K562 (cell line): ENCODE data around the gene S100A4. TPM values are rescaled to one million over a fixed set of nuclear protein-coding genes. Genes with fewer than 3 reads are reported as not detected.
A peak's percentile ranks its signal among the peaks of the same experiment; 100 is the strongest.

Experiments used
- ATAC-seq: fragments of 200-7000 bp; cut with Tn5 transposase; 3 replicates; pipeline ENCODE4 v1.9.1; 2020; ENCODE audit warnings: moderate library complexity
- BruUV-seq: library from RNA; stranded (reverse); fragments of 400-500 nt; replicated peaks from 2 replicates; lab custom pipeline; 2021; lab: Mats Ljungman, UMichigan
- CTCF ChIA-PET: fragments of 300-600 bp; formaldehyde crosslinking; extraction: SDS; loops from one replicate; lab custom pipeline; 2021; ENCODE audit warnings: low intra/inter-chr PET ratio; lab: Yijun Ruan, JAX
- POLR2A ChIA-PET: fragments of 300-600, 350-650 bp; sonication (Branson Sonifier 250); formaldehyde crosslinking; extraction: SDS; loops from one replicate; lab custom pipeline; 2021; ENCODE audit warnings: antibody characterized with exemption, inconsistent platforms; lab: Yijun Ruan, JAX
- DNase-seq, 4 experiments: peaks; one replicate each; pipeline versions ENCODE4 v3.0.0 to v3.0.0-alpha.2; 2011 to 2018; ENCODE audit warnings: low spot score in 3 of 4, mixed read lengths in 3 of 4; ENCODE audit errors: extremely low read depth in 1 of 4
- FAIRE-seq: peaks from 2 replicates; lab custom pipeline; 2011; peaks lifted over from hg19 to GRCh38; lab: Jason Lieb, UNC
- H2AFZ ChIP-seq: 2 replicates; pipeline ENCODE4 v1.6.0; 2011; ENCODE audit warnings: low read depth, low read length, control low read depth, inconsistent platforms
- H3K27ac ChIP-seq: fragments of 200-600 bp; 3 replicates; pipeline ENCODE4 v1.8.0; 2011; ENCODE audit warnings: low read depth, mild to moderate bottlenecking, control low read depth, inconsistent platforms, low read length, moderate library complexity, mixed read lengths; ENCODE audit errors: extremely low read depth
- H3K27me3 ChIP-seq, 2 experiments: fragments of 300-600 bp in 1 of 2; 2 replicates in 1 of 2; 3 replicates in 1 of 2; pipeline versions ENCODE4 v1.6.0 to v1.8.0; 2011; ENCODE audit warnings: inconsistent platforms in 2 of 2, low read length in 2 of 2, mild to moderate bottlenecking in 1 of 2, mixed read lengths in 1 of 2, moderate library complexity in 1 of 2; ENCODE audit not compliant: control insufficient read depth in 2 of 2, insufficient read depth in 2 of 2
- H3K36me3 ChIP-seq: fragments of 300-600 bp; 3 replicates; pipeline ENCODE4 v1.8.0; 2011; ENCODE audit warnings: mild to moderate bottlenecking, low read length, inconsistent platforms; ENCODE audit not compliant: control insufficient read depth, insufficient read depth
- H3K4me1 ChIP-seq, 2 experiments: fragments of 200-600 bp in 1 of 2; replicated peaks in 1 of 2; 2 replicates in 1 of 2; 3 replicates in 1 of 2; pipeline versions ENCODE4 v1.5.1 to v1.8.0; 2011; ENCODE audit warnings: inconsistent platforms in 2 of 2, low read length in 2 of 2, mild to moderate bottlenecking in 1 of 2, mixed read lengths in 1 of 2, moderate library complexity in 1 of 2; ENCODE audit not compliant: control insufficient read depth in 2 of 2, insufficient read depth in 2 of 2
- H3K4me2 ChIP-seq: 2 replicates; pipeline ENCODE4 v1.6.1; 2011; ENCODE audit warnings: low read length, control low read depth, inconsistent platforms, mixed read lengths; ENCODE audit not compliant: insufficient read depth
- H3K4me3 ChIP-seq: fragments of 200-600 bp; sonication (generic), shearing (Covaris generic); 2 replicates; pipeline ENCODE4 v1.5.1; 2016; ENCODE audit warnings: control low read depth, inconsistent platforms
- H3K79me2 ChIP-seq: fragments of 200-600 bp; 3 replicates; pipeline ENCODE4 v1.8.0; 2011; ENCODE audit warnings: low read length, inconsistent platforms; ENCODE audit not compliant: control insufficient read depth, insufficient read depth
- H3K9ac ChIP-seq, 2 experiments: 2 replicates each; pipeline versions ENCODE4 v1.6.0 to v1.6.1; 2011; ENCODE audit warnings: low read depth in 2 of 2, low read length in 2 of 2, control low read depth in 1 of 2, inconsistent platforms in 1 of 2, mild to moderate bottlenecking in 1 of 2, mixed read lengths in 1 of 2; ENCODE audit not compliant: insufficient read depth in 1 of 2
- H3K9me1 ChIP-seq: one replicate; pipeline ENCODE4 v1.6.0; 2011; ENCODE audit warnings: inconsistent platforms, mild to moderate bottlenecking, low read length, moderate library complexity; ENCODE audit not compliant: control insufficient read depth, insufficient read depth
- H3K9me3 ChIP-seq: replicated peaks from 2 replicates; pipeline ENCODE4 v1.5.1; 2011; ENCODE audit warnings: low read depth, low read length, inconsistent platforms; ENCODE audit not compliant: control insufficient read depth, insufficient read depth
- H4K20me1 ChIP-seq: replicated peaks from 2 replicates; pipeline ENCODE4 v1.6.1; 2011; ENCODE audit warnings: low read length, inconsistent platforms, mixed read lengths; ENCODE audit not compliant: control insufficient read depth, insufficient read depth
- AFF1 ChIP-seq, 2 experiments: fragments of 450-650 bp; IDR thresholded peaks; 2 replicates each; pipeline ENCODE4 v1.6.1; 2018; ENCODE audit warnings: mild to moderate bottlenecking in 2 of 2, low read depth in 1 of 2; ENCODE audit not compliant: partially characterized antibody in 2 of 2
- CHCHD3 ChIP-seq: fragments of 250-450 bp; sonication (Bioruptor Pico); IDR thresholded peaks from 2 replicates; pipeline ENCODE4 v2.1.2; 2022; ENCODE audit warnings: mild to moderate bottlenecking
- DEAF1 ChIP-seq: fragments of 450-650 bp; formaldehyde crosslinking; IDR thresholded peaks from 2 replicates; pipeline ENCODE4 v1.4.0; 2020; ENCODE audit warnings: mild to moderate bottlenecking, moderate library complexity
- DIDO1 ChIP-seq: fragments of 450-650 bp; IDR thresholded peaks from 2 replicates; pipeline ENCODE4 v1.6.1; 2016; ENCODE audit warnings: low read depth, missing biosample characterization, missing genetic modification characterization
- EZH2 ChIP-seq: IDR thresholded peaks from 2 replicates; pipeline ENCODE4 v1.6.1; 2012; ENCODE audit warnings: low read depth, mild to moderate bottlenecking, inconsistent platforms, low read length, borderline replicate concordance
- HDGF ChIP-seq: fragments of 450-650 bp; IDR thresholded peaks from 2 replicates; pipeline ENCODE4 v1.6.1; 2016
- HEY1 ChIP-seq: fragments of 250-450 bp; sonication (Bioruptor Pico); IDR thresholded peaks from 2 replicates; pipeline ENCODE4 v1.5.0; 2020; ENCODE audit warnings: mild to moderate bottlenecking, moderate library complexity, borderline replicate concordance
- MTA3 ChIP-seq: fragments of 450-650 bp; formaldehyde crosslinking; IDR thresholded peaks from 2 replicates; pipeline ENCODE4 v1.6.1; 2017; ENCODE audit warnings: mild to moderate bottlenecking, borderline replicate concordance
- NCOR1 ChIP-seq: fragments of 450-650 bp; IDR thresholded peaks from 2 replicates; pipeline ENCODE4 v1.6.1; 2016; ENCODE audit warnings: mild to moderate bottlenecking, moderate library complexity
- RAD51 ChIP-seq: fragments of 450-650 bp; IDR thresholded peaks from 2 replicates; pipeline ENCODE4 v1.7.1; 2016; ENCODE audit warnings: low read depth, mild to moderate bottlenecking, borderline replicate concordance
- RBFOX2 ChIP-seq: fragments of 200-400 bp; formaldehyde crosslinking; IDR thresholded peaks from 2 replicates; pipeline ENCODE4 v1.6.1; 2017; ENCODE audit warnings: low read depth, mild to moderate bottlenecking, low read length, moderate library complexity
- SIN3B ChIP-seq: fragments of 450-650 bp; IDR thresholded peaks from 2 replicates; pipeline ENCODE4 v1.6.1; 2017; ENCODE audit warnings: low read depth, mild to moderate bottlenecking, moderate library complexity
- TCFL5 ChIP-seq: fragments of 250-450 bp; sonication (Bioruptor Pico); conservative IDR thresholded peaks from 2 replicates; pipeline ENCODE4 v1.6.1; 2021; ENCODE audit warnings: mild to moderate bottlenecking, moderate library complexity, matching md5 sums
- TEAD2 ChIP-seq: fragments of 450-650 bp; IDR thresholded peaks from 2 replicates; pipeline ENCODE4 v1.6.1; 2016; ENCODE audit warnings: missing genetic modification characterization, control low read depth, missing compliant biosample characterization
- TFAM ChIP-seq: fragments of 250-450 bp; sonication (Bioruptor Pico); conservative IDR thresholded peaks from 2 replicates; pipeline ENCODE4 v1.5.0; 2021; ENCODE audit warnings: mild to moderate bottlenecking, moderate library complexity
- ZNF124 ChIP-seq: sonication (generic); formaldehyde crosslinking; IDR thresholded peaks from 2 replicates; pipeline ENCODE4 v1.8.1; 2022; ENCODE audit warnings: missing genetic modification reagents
- ZNF146 ChIP-seq: IDR thresholded peaks from one replicate; pipeline ENCODE4 v1.6.1; 2018; ENCODE audit warnings: missing compliant biosample characterization; ENCODE audit not compliant: unreplicated experiment
- WGBS: fragments of 100-300 bp; shearing (Covaris generic); methylation state at CpG from one replicate; pipeline ENCODE4 v1.1.6; 2016; ENCODE audit warnings: low coverage, mixed read lengths; ENCODE audit not compliant: insufficient coverage; ENCODE audit errors: missing lambda C conversion rate; 5-methylcytosine and 5-hydroxymethylcytosine counted together
- in situ Hi-C: fragments of 300-500 bp; cut with MboI; formaldehyde crosslinking; loops from 4 replicates; pipeline ENCODE4 v1.15.0; 2018; ENCODE audit warnings: inconsistent platforms, mixed read lengths
- intact Hi-C: fragments of 100-400 bp; cut with micrococcal nuclease; formaldehyde crosslinking; loops from 2 replicates; pipeline ENCODE4 v1.14.2; 2022
- polyA plus RNA-seq, 8 experiments: library from polyadenylated mRNA; depleted of rRNA in 4 of 8; stranded (reverse) in 5 of 8; unstranded in 3 of 8; fragments of >200 nt; fragmentation: Nextera tagmentation in 2 of 8; fragmentation: Illumina TruSeq in 1 of 8; extraction: Ambion mirVana in 2 of 8; extraction: Trizol in 1 of 8; gene quantifications; 2 replicates each; pipeline versions ENCODE4 v1.2.1 to v1.2.3, GENCODE V29; 2011 to 2014; ENCODE audit warnings: inconsistent platforms in 1 of 8, missing spikeins in 1 of 8
- total RNA-seq, 7 experiments: library from RNA; depleted of rRNA in 6 of 7; stranded (reverse); fragments of >200 nt in 6 of 7; fragmentation: Illumina TruSeq in 2 of 7; extraction: Trizol in 2 of 7; gene quantifications; 2 replicates each; pipeline versions ENCODE4 v1.2.1 to v1.2.3, GENCODE V29; 2011 to 2021; ENCODE audit warnings: low replicate concordance in 1 of 7

S100A4 gene
- total and polyA plus RNA-seq, 9 of the 15 experiments (the other 6 are each of a cell fraction or from before 2014, with no cell fraction given) = 3.7 to 20.1 (median 11.2) TPM

- intact Hi-C loops = loop anchor here (5.0 kb wide), 1 partner anchor 97 kb away; the partner anchor contains the start of gene CHTOP
- H3K4me3 ChIP-seq = no peak overlapping the region
- no peaks in the 10 kb centered on the region for H3K9me1 ChIP-seq
- H3K79me2 ChIP-seq = no peaks in the 10 kb centered on the region; the same call in 2 of the 3 replicates
- no peak overlapping the region for H3K27ac ChIP-seq
- no TSS peak for BruUV-seq
- H2AFZ ChIP-seq = no peak overlapping the region
- CTCF ChIA-PET = interaction anchor here (0.7 kb wide), 1 partner anchor 37 kb away, joined by 3 read pairs; no protein-coding TSS in a partner anchor
- FAIRE-seq = no peak
- no peaks in the 10 kb centered on the region for H3K36me3 ChIP-seq
- no peak for TF ChIP-seq TFAM (CRISPR knock-in tag)
- no peak for TF ChIP-seq NCOR1
- no peak for TF ChIP-seq SIN3B
- no peak for TF ChIP-seq DEAF1 (CRISPR knock-in tag)
- TF ChIP-seq ZNF146 (CRISPR knock-in tag) = no peak
- TF ChIP-seq ZNF124 (CRISPR knock-in tag) = no peak
- TF ChIP-seq TEAD2 (tag) = no peak
- no peak for TF ChIP-seq AFF1 (IDR thresholded peaks at IDR 0.05; ENCODE audit: low read depth in 1 of 2, partially characterized antibody in 2 of 2)
- TF ChIP-seq HEY1 (CRISPR knock-in tag) = no peak
- TF ChIP-seq CHCHD3 = no peak
- TF ChIP-seq MTA3 = no peak
- no peak for TF ChIP-seq DIDO1 (tag)
- no peak for TF ChIP-seq TCFL5
- TF ChIP-seq EZH2 = no peak
- no peak for TF ChIP-seq HDGF
- TF ChIP-seq RAD51 = no peak
- TF ChIP-seq RBFOX2 = no peak
- TF ChIP-seq, all 486 proteins: peak for 0
- Histone ChIP-seq H3K4me1 (peaks cover 47 to 52% of the 10 kb centered on the region in 2 experiments), H3K27me3 (no peaks in the 10 kb centered on the region), H3K4me2 (peak overlapping the region; percentile 65; the same call in 1 of the 2 replicates), H3K9ac (0 out of 4 replicates have a peak overlapping the region, but pooled peaks of 1 of the 2 experiments have one; percentile 82), H4K20me1 (no peaks in the 10 kb centered on the region), H3K9me3 (no peaks in the 10 kb centered on the region)
- 80% methylated on average over 3 of the region's 3 CpGs for WGBS
- ATAC-seq (no peak), DNase-seq (peak in 1 of 4 experiments; percentile 2)
- POLR2A ChIA-PET = interaction anchor here (0.7 to 1.2 kb wide), 3 partner anchors 9 to 15 kb away, joined by 3 to 5 read pairs (median 4); partner anchors contain the start of gene S100A4
- in situ Hi-C loops = loop anchor here (5.0 kb wide), 1 partner anchor 32 kb away; the partner anchor contains the start of gene S100A2
These were observed 10.7 kb downstream of the S100A4 start for GRCh38 chr1:153534925-153535241.
